Natural killer cell treated with Interleukin-12 subunit alpha and Interleukin-12 subunit beta and Interleukin-15 and Interleukin-18, amount 100 ng/mL, for 72 hours (primary cell): Measurements from ENCODE around the gene NTM. TPM values are rescaled to one million over a fixed set of nuclear protein-coding genes. Genes with fewer than 3 reads are reported as not detected.

ENCODE experiments used
- ATAC-seq, 2 donors: fragments of 150-1000 bp; cut with Tn5 transposase in 1 of 2; sonication (Bioruptor Pico), chemical (Tn5 transposase) in 1 of 2; 2 replicates each; pipeline ENCODE4 v1.10.0; 2021
- DNase-seq: peaks from one replicate; pipeline ENCODE4 v3.0.0; 2022; ENCODE audit warnings: low spot score
- H3K27ac Mint-ChIP-seq, 2 donors: 1 replicate in 1 of 2; 2 replicates in 1 of 2; pipeline ENCODE4 v1.8.0; 2022; ENCODE audit warnings: mixed read lengths in 2 of 2, mild to moderate bottlenecking in 1 of 2, moderate library complexity in 1 of 2
- H3K27me3 Mint-ChIP-seq, 2 donors: 1 replicate in 1 of 2; 2 replicates in 1 of 2; pipeline ENCODE4 v1.8.0; 2022; ENCODE audit warnings: mixed read lengths in 2 of 2
- H3K36me3 Mint-ChIP-seq: one replicate; pipeline ENCODE4 v1.8.0; 2022; ENCODE audit warnings: mixed read lengths
- H3K4me1 Mint-ChIP-seq, 2 donors: 1 replicate in 1 of 2; 2 replicates in 1 of 2; pipeline ENCODE4 v1.8.0; 2022; ENCODE audit warnings: low read depth in 2 of 2, mixed read lengths in 2 of 2, mild to moderate bottlenecking in 1 of 2
- H3K4me3 Mint-ChIP-seq: one replicate; pipeline ENCODE4 v1.8.0; 2022; ENCODE audit warnings: mixed read lengths
- H3K9me3 Mint-ChIP-seq: 2 replicates; pipeline ENCODE4 v1.8.0; 2022; ENCODE audit warnings: mixed read lengths
- total RNA-seq, 2 donors: library from RNA; stranded (reverse); gene quantifications; one replicate each; pipeline ENCODE4 v1.2.3, GENCODE V29; 2022

NTM gene
- total RNA-seq, 2 donors from 2014 or later, result not detected

- DNase-seq (no peak), ATAC-seq (no peak)
- Mint-ChIP-seq H3K4me1 (no peaks in the 10 kb centered on the region), H3K36me3 (no peaks in the 10 kb centered on the region), H3K27me3 (no peaks in the 10 kb centered on the region), H3K4me3 (no peak overlapping the region), H3K9me3 (peaks cover 2% of the 10 kb centered on the region), H3K27ac (no peak overlapping the region)
These were observed 883.3 kb downstream of the NTM start for GRCh38 chr11:132253469-132254264.

DNA sequence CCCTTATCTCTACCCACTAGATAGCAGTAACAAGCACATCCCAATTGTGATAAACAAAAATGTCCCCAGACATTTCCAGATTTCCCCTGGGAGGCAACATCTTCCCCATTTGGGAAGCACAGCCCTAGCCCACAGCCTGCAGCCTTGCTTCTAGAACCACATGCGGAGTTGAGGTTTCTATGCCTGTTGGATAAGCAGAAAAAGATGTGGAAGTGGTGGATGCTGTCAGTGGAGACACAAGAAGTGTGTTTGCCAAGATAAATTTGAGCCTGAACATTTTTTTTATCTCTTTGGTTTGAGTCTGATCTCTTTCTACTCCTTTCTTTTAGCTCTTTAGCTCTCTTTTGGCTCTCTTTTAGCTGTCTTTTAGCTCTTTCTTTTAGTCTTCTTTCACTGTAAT lies 884.5 kb downstream of the NTM start:
- no peaks in the 10 kb centered on the region for H3K27me3 Mint-ChIP-seq
- H3K4me1 Mint-ChIP-seq, result no peaks in the 10 kb centered on the region
- DNase-seq (no peak), ATAC-seq (no peak)
- H3K27ac Mint-ChIP-seq, result no peak overlapping the region
- H3K9me3 Mint-ChIP-seq, result peaks cover 1% of the 10 kb centered on the region
- H3K36me3 Mint-ChIP-seq, result no peaks in the 10 kb centered on the region
- H3K4me3 Mint-ChIP-seq, result no peak overlapping the region

- Mint-ChIP-seq H3K27ac (no peak overlapping the region), H3K4me3 (no peak overlapping the region), H3K27me3 (no peaks in the 10 kb centered on the region), H3K4me1 (no peaks in the 10 kb centered on the region), H3K36me3 (no peaks in the 10 kb centered on the region), H3K9me3 (no peaks in the 10 kb centered on the region)
- ATAC-seq, result no peak
- DNase-seq, result no peak
These were observed 886.3 kb downstream of the NTM start for GRCh38 chr11:132256528-132257279.

DNA sequence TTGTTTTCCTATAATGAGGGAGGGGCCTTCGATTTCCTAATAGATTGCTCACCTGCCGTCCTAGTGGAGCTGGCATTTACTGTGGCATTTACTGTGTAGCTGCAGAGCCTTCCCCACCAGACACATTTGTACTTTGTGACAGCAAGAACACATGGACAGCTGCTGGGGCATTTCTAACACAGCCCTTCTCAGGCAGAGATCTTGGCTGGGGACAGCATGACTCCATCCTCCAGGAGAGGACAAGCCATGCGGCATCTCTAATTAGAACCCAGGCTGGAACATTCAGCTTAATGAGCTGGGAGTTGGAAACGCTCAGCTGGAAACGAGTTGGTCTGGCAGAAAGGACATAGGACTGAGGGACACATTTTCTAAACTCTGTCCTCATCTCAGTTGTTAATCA lies 887.5 kb downstream of the NTM start:
- H3K9me3 Mint-ChIP-seq, result no peaks in the 10 kb centered on the region
- H3K4me3 Mint-ChIP-seq, result no peak overlapping the region
- H3K27me3 Mint-ChIP-seq, result no peaks in the 10 kb centered on the region
- no peak overlapping the region for H3K27ac Mint-ChIP-seq
- DNase-seq, result no peak
- no peak for ATAC-seq
- H3K36me3 Mint-ChIP-seq, result no peaks in the 10 kb centered on the region
- no peaks in the 10 kb centered on the region for H3K4me1 Mint-ChIP-seq

GRCh38 chr11:132258875-132259274 lies 888.5 kb downstream of the NTM start:
- Mint-ChIP-seq H3K27me3 (no peaks in the 10 kb centered on the region), H3K27ac (no peak overlapping the region), H3K4me1 (no peaks in the 10 kb centered on the region), H3K4me3 (no peak overlapping the region), H3K36me3 (no peaks in the 10 kb centered on the region), H3K9me3 (peaks cover 4% of the 10 kb centered on the region)
- ATAC-seq, result no peak
- no peak for DNase-seq

DNA sequence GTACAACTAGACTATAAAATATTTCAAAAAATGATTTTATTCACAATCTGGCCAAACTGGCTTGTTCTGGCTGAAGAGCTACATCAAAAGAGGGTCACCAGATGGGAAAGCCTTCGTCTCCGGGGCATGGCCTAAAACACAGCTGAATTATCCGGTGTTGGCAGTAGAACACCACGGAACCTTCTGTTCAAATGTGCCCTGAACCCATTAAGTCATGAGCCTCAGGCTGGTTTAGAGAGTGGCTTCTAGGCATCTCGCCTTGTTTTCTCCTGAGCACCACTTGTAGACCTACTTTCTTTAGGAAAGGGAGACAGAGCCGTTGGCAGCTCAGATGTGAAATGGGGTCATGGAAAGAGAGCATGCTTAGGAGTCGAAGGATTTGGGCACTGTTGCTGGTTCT lies 890.2 kb downstream of the NTM start:
- DNase-seq (no peak), ATAC-seq (no peak)
- no peaks in the 10 kb centered on the region for H3K36me3 Mint-ChIP-seq
- H3K4me3 Mint-ChIP-seq, result no peak overlapping the region
- peaks cover 4% of the 10 kb centered on the region for H3K9me3 Mint-ChIP-seq
- H3K27ac Mint-ChIP-seq, result no peak overlapping the region
- no peaks in the 10 kb centered on the region for H3K4me1 Mint-ChIP-seq
- H3K27me3 Mint-ChIP-seq, result no peaks in the 10 kb centered on the region

- no peaks in the 10 kb centered on the region for H3K4me1 Mint-ChIP-seq
- H3K27me3 Mint-ChIP-seq, result no peaks in the 10 kb centered on the region
- H3K27ac Mint-ChIP-seq, result no peak overlapping the region
- ATAC-seq (no peak), DNase-seq (no peak)
- no peaks in the 10 kb centered on the region for H3K36me3 Mint-ChIP-seq
- H3K4me3 Mint-ChIP-seq, result no peak overlapping the region
- peaks cover 7% of the 10 kb centered on the region for H3K9me3 Mint-ChIP-seq
These were observed 892.8 kb downstream of the NTM start for GRCh38 chr11:132263241-132263640.

GRCh38 chr11:132263875-132264274 lies 893.5 kb downstream of the NTM start:
- H3K27me3 Mint-ChIP-seq, result no peaks in the 10 kb centered on the region
- ATAC-seq, result no peak
- H3K36me3 Mint-ChIP-seq, result no peaks in the 10 kb centered on the region
- H3K4me1 Mint-ChIP-seq, result no peaks in the 10 kb centered on the region
- no peak for DNase-seq
- no peak overlapping the region for H3K27ac Mint-ChIP-seq
- H3K4me3 Mint-ChIP-seq, result no peak overlapping the region
- H3K9me3 Mint-ChIP-seq, result peaks cover 11% of the 10 kb centered on the region

GRCh38 chr11:132264616-132265015 lies 894.2 kb downstream of the NTM start:
- Mint-ChIP-seq H3K27ac (no peak overlapping the region), H3K9me3 (peaks cover 11% of the 10 kb centered on the region), H3K36me3 (no peaks in the 10 kb centered on the region), H3K27me3 (no peaks in the 10 kb centered on the region), H3K4me1 (no peaks in the 10 kb centered on the region), H3K4me3 (no peak overlapping the region)
- no peak for ATAC-seq
- no peak for DNase-seq

DNA sequence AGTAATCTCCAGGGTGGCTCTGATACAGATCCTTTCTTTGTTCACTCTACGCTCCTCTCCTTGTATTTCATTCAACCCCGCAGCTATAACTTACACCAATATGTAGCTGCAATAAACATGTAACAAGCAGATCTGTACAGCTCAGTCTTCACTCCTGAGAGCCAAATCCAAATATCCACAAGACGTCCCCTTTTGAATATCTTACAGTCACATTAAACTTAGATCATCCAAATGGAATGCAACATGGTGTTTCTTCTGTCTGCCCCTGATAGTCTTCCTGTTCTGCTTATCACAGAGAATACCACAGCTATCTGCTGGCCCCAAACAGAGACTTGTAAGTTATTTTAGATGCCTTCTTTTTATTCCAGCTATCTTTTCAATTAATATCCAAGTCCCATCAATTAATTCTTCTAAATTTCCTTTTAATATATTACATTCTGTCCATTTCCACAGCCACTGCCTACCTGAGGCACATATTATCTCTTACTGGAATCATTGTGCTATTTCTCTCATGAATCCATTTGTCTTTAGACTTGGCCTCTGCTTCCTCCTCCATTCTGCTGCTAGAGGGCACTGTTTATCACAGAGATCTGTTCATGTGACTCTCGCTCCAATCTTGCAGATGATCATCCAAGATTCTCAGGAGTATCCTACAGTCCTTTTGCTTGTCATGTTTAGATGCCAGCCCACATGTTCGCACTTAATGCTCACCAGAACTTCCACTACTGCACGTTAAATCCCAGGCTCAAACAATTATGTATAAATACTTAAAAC lies 908.6 kb downstream of the NTM start:
- Mint-ChIP-seq H3K4me1 (no peaks in the 10 kb centered on the region), H3K4me3 (no peak overlapping the region), H3K27me3 (no peaks in the 10 kb centered on the region), H3K27ac (no peak overlapping the region), H3K36me3 (no peaks in the 10 kb centered on the region), H3K9me3 (no peaks in the 10 kb centered on the region)
- ATAC-seq (no peak), DNase-seq (no peak)

DNA sequence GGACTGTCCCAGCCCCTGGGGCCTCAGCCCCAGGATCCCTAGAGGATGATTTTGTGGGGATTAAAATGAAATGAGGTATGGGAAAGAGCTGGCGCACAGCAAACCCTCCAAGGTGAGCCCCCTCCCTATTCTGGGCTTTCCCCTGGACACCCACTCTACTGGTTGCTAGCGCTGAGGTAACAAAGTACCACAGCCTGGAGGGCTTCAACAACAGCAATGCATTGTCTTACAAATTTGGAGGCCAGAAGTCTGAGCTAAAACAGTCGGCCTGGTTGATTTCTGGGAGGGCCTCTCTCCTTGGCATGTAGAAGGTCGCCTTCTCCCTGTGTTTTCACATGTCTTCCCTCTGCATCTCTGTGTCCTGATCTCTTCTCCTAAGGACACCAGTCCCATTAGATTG lies 913.6 kb downstream of the NTM start:
- no peaks in the 10 kb centered on the region for H3K27me3 Mint-ChIP-seq
- no peak overlapping the region for H3K4me3 Mint-ChIP-seq
- DNase-seq (no peak), ATAC-seq (no peak)
- H3K9me3 Mint-ChIP-seq, result peaks cover 3% of the 10 kb centered on the region
- no peaks in the 10 kb centered on the region for H3K4me1 Mint-ChIP-seq
- H3K36me3 Mint-ChIP-seq, result no peaks in the 10 kb centered on the region
- H3K27ac Mint-ChIP-seq, result no peak overlapping the region

GRCh38 chr11:132284611-132285010 lies 914.2 kb downstream of the NTM start:
- ATAC-seq, result no peak
- H3K36me3 Mint-ChIP-seq, result no peaks in the 10 kb centered on the region
- H3K4me3 Mint-ChIP-seq, result no peak overlapping the region
- H3K9me3 Mint-ChIP-seq, result peaks cover 3% of the 10 kb centered on the region
- no peak overlapping the region for H3K27ac Mint-ChIP-seq
- DNase-seq, result no peak
- no peaks in the 10 kb centered on the region for H3K27me3 Mint-ChIP-seq
- no peaks in the 10 kb centered on the region for H3K4me1 Mint-ChIP-seq

- H3K27me3 Mint-ChIP-seq, result no peaks in the 10 kb centered on the region
- no peak for DNase-seq
- H3K9me3 Mint-ChIP-seq, result peaks cover 3% of the 10 kb centered on the region
- no peak overlapping the region for H3K4me3 Mint-ChIP-seq
- no peaks in the 10 kb centered on the region for H3K36me3 Mint-ChIP-seq
- no peak for ATAC-seq
- H3K27ac Mint-ChIP-seq, result no peak overlapping the region
- H3K4me1 Mint-ChIP-seq, result no peaks in the 10 kb centered on the region
These were observed 915.2 kb downstream of the NTM start for GRCh38 chr11:132285631-132286030.

DNA sequence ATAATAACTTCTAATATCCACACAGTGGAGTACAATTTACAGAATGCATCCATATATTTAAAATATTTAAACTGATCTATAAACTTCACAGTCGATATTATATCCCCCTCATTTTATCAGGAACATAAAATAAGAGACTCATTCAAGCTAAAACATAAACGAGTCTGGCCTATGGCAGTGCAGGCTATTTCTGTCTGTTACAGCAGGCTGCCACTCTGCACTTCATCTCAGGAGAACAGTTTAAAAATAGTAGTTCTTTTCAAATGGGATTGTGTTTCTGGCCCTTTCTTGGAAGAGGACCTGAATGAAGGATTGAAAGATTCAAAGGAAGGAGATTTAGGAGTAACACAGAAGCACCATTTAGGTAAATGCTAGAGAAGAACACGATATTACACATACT lies 915.7 kb downstream of the NTM start:
- DNase-seq (no peak), ATAC-seq (no peak)
- no peaks in the 10 kb centered on the region for H3K36me3 Mint-ChIP-seq
- no peak overlapping the region for H3K27ac Mint-ChIP-seq
- no peaks in the 10 kb centered on the region for H3K27me3 Mint-ChIP-seq
- H3K4me1 Mint-ChIP-seq, result no peaks in the 10 kb centered on the region
- H3K4me3 Mint-ChIP-seq, result no peak overlapping the region
- peaks cover 3% of the 10 kb centered on the region for H3K9me3 Mint-ChIP-seq
